Measurements from ENCODE around the gene RNF187.

The RNF187 gene

GRCh38 chr1:228454238-228454637 lies 32.9 kb upstream of the RNF187 start:
- TF ChIP-seq GATA2 (IDR thresholded peaks at IDR 0.05; ENCODE audit: low read depth, low read length) (no peak), GATA3 (IDR thresholded peaks at IDR 0.05; ENCODE audit: low read depth, low read length) (no peak)

GRCh38 chr1:228455715-228456114 lies 31.5 kb upstream of the RNF187 start:
- TF ChIP-seq GATA3 (IDR thresholded peaks at IDR 0.05; ENCODE audit: low read depth, low read length) (no peak), GATA2 (IDR thresholded peaks at IDR 0.05; ENCODE audit: low read depth, low read length) (no peak)

- TF ChIP-seq GATA3 (IDR thresholded peaks at IDR 0.05; ENCODE audit: low read depth, low read length) (no peak), GATA2 (IDR thresholded peaks at IDR 0.05; ENCODE audit: low read depth, low read length) (no peak)
These were observed 30.7 kb upstream of the RNF187 start for GRCh38 chr1:228456252-228457016.

GRCh38 chr1:228457017-228457395 lies 30.2 kb upstream of the RNF187 start:
- no peak for TF ChIP-seq GATA2 (IDR thresholded peaks at IDR 0.05; ENCODE audit: low read depth, low read length)
- TF ChIP-seq GATA3 (IDR thresholded peaks at IDR 0.05; ENCODE audit: low read depth, low read length) = no peak

- TF ChIP-seq GATA2 (IDR thresholded peaks at IDR 0.05; ENCODE audit: low read depth, low read length) (no peak), GATA3 (IDR thresholded peaks at IDR 0.05; ENCODE audit: low read depth, low read length) (no peak)
These were observed 29.6 kb upstream of the RNF187 start for GRCh38 chr1:228457396-228458176.

GRCh38 chr1:228459091-228459993 lies 27.8 kb upstream of the RNF187 start:
- TF ChIP-seq GATA2 (IDR thresholded peaks at IDR 0.05; ENCODE audit: low read depth, low read length) = peak; percentile 23; the same call in 1 of the 2 replicates
- no peak for TF ChIP-seq GATA3 (IDR thresholded peaks at IDR 0.05; ENCODE audit: low read depth, low read length)

- no peak for TF ChIP-seq GATA3 (IDR thresholded peaks at IDR 0.05; ENCODE audit: low read depth, low read length)
- no peak for TF ChIP-seq GATA2 (IDR thresholded peaks at IDR 0.05; ENCODE audit: low read depth, low read length)
These were observed 26.4 kb upstream of the RNF187 start for GRCh38 chr1:228460821-228461220.

- no peak for TF ChIP-seq GATA2 (IDR thresholded peaks at IDR 0.05; ENCODE audit: low read depth, low read length)
- no peak for TF ChIP-seq GATA3 (IDR thresholded peaks at IDR 0.05; ENCODE audit: low read depth, low read length)
These were observed 24.6 kb upstream of the RNF187 start for GRCh38 chr1:228462560-228462959.

- no peak for TF ChIP-seq GATA2 (IDR thresholded peaks at IDR 0.05; ENCODE audit: low read depth, low read length)
- no peak for TF ChIP-seq GATA3 (IDR thresholded peaks at IDR 0.05; ENCODE audit: low read depth, low read length)
These were observed 24.1 kb upstream of the RNF187 start for GRCh38 chr1:228463009-228463558.

GRCh38 chr1:228463559-228464455 lies 23.4 kb upstream of the RNF187 start:
- peak; percentile 12; the same call in 1 of the 2 replicates for TF ChIP-seq GATA2 (IDR thresholded peaks at IDR 0.05; ENCODE audit: low read depth, low read length)
- no peak for TF ChIP-seq GATA3 (IDR thresholded peaks at IDR 0.05; ENCODE audit: low read depth, low read length)

GRCh38 chr1:228464487-228464983 lies 22.6 kb upstream of the RNF187 start:
- no peak for TF ChIP-seq GATA2 (IDR thresholded peaks at IDR 0.05; ENCODE audit: low read depth, low read length)
- no peak for TF ChIP-seq GATA3 (IDR thresholded peaks at IDR 0.05; ENCODE audit: low read depth, low read length)

- TF ChIP-seq GATA2 (IDR thresholded peaks at IDR 0.05; ENCODE audit: low read depth, low read length) (no peak), GATA3 (IDR thresholded peaks at IDR 0.05; ENCODE audit: low read depth, low read length) (no peak)
These were observed 22.0 kb upstream of the RNF187 start for GRCh38 chr1:228465141-228465540.

Measured in SH-SY5Y (cell line).